HCT116 (cell line): ENCODE results near the gene TWSG1. TPM values are rescaled to one million over a fixed set of nuclear protein-coding genes. Genes with fewer than 3 reads are reported as not detected.

ENCODE experiments used
- ATAC-seq: fragments of 200-7000 bp; cut with Tn5 transposase; 2 replicates; pipeline ENCODE4 v1.9.1; 2020; ENCODE audit warnings: mild to moderate bottlenecking, moderate library complexity
- BruUV-seq: library from RNA; stranded (reverse); fragments of 400-500 nt; replicated peaks from 2 replicates; lab custom pipeline; 2021; lab: Mats Ljungman, UMichigan
- CTCF ChIA-PET: fragments of 300-600 bp; sonication (Branson Sonifier 250); formaldehyde crosslinking; loops from one replicate; lab custom pipeline; 2021; ENCODE audit warnings: antibody characterized with exemption; lab: Charles Lee
- POLR2A ChIA-PET: fragments of 300-600, 350-600 bp; sonication (Branson Sonifier 250); formaldehyde crosslinking; loops from one replicate; lab custom pipeline; 2021; ENCODE audit warnings: antibody characterized with exemption; lab: Charles Lee
- RAD21 ChIA-PET, 2 experiments: fragments of 300-600 bp; sonication (Branson Sonifier 250); formaldehyde crosslinking; loops; one replicate each; lab custom pipeline; 2023; ENCODE audit warnings: low total read pairs in 2 of 2; ENCODE audit not compliant: uncharacterized antibody in 2 of 2, unreplicated experiment in 2 of 2, low non-redundant PET in 1 of 2; lab: Charles Lee
- DNase-seq: peaks from one replicate; pipeline ENCODE4 v3.0.0-alpha.2; 2010; ENCODE audit warnings: low read depth, low spot score
- H2AFZ ChIP-seq: fragments of 200-600 bp; shearing (Covaris generic), sonication (generic); 2 replicates; pipeline ENCODE4 v1.6.1; 2017; ENCODE audit warnings: low read depth, mixed run types, mixed read lengths, antibody characterized with exemption, low read length; ENCODE audit not compliant: poor library complexity, severe bottlenecking
- H3K27ac ChIP-seq: 2 replicates; pipeline ENCODE4 v1.5.1; 2012; ENCODE audit warnings: low read depth, low read length
- H3K27me3 ChIP-seq: fragments of 200-600 bp; sonication (generic); 2 replicates; pipeline ENCODE4 v1.6.1; 2016; ENCODE audit warnings: mixed run types, low read length, mixed read lengths; ENCODE audit not compliant: insufficient read depth
- H3K36me3 ChIP-seq, 2 experiments: fragments of 200-500 bp in 1 of 2; fragments of 200-600 bp in 1 of 2; sonication (Bioruptor generic) in 1 of 2; sonication (generic) in 1 of 2; 2 replicates each; pipeline versions ENCODE4 v1.5.1 to v1.6.1; 2014 to 2016; ENCODE audit warnings: low read length in 2 of 2, inconsistent platforms in 1 of 2, mixed read lengths in 1 of 2, mixed run types in 1 of 2; ENCODE audit not compliant: insufficient read depth in 2 of 2, control insufficient read depth in 1 of 2
- H3K4me1 ChIP-seq, 2 experiments: fragments of 200-600 bp in 1 of 2; sonication (generic) in 1 of 2; 2 replicates each; pipeline versions ENCODE4 v1.5.1 to v1.6.1; 2012 to 2017; ENCODE audit warnings: low read length in 2 of 2, inconsistent platforms in 1 of 2, mild to moderate bottlenecking in 1 of 2, mixed read lengths in 1 of 2, mixed run types in 1 of 2, moderate library complexity in 1 of 2; ENCODE audit not compliant: insufficient read depth in 2 of 2, control insufficient read depth in 1 of 2
- H3K4me2 ChIP-seq: fragments of 200-600 bp; sonication (generic); 2 replicates; pipeline ENCODE4 v1.6.1; 2017; ENCODE audit warnings: mixed run types, low read length, mixed read lengths
- H3K4me3 ChIP-seq, 2 experiments: fragments of 200-600 bp in 1 of 2; sonication (generic) in 1 of 2; replicated peaks in 1 of 2; 2 replicates each; pipeline ENCODE4 v1.5.1; 2011 to 2016; ENCODE audit warnings: low read length in 2 of 2, control low read depth in 1 of 2, low read depth in 1 of 2, mild to moderate bottlenecking in 1 of 2, mixed read lengths in 1 of 2, mixed run types in 1 of 2
- H3K79me2 ChIP-seq: fragments of 200-600 bp; sonication (generic); 2 replicates; pipeline ENCODE4 v1.6.1; 2017; ENCODE audit warnings: mild to moderate bottlenecking, mixed run types, low read length, moderate library complexity, mixed read lengths; ENCODE audit not compliant: insufficient read depth
- H3K9ac ChIP-seq: fragments of 200-600 bp; sonication (generic); 2 replicates; pipeline ENCODE4 v1.6.1; 2016; ENCODE audit warnings: low read length, mixed read lengths
- H3K9me2 ChIP-seq: fragments of 200-600 bp; sonication (generic), shearing (Covaris generic); 2 replicates; pipeline ENCODE4 v1.6.1; 2017; ENCODE audit warnings: mixed run types, mild to moderate bottlenecking, moderate library complexity; ENCODE audit not compliant: insufficient read depth
- H3K9me3 ChIP-seq, 2 experiments: fragments of 200-500 bp in 1 of 2; fragments of 200-600 bp in 1 of 2; sonication (Bioruptor generic) in 1 of 2; sonication (generic) in 1 of 2; 2 replicates each; pipeline ENCODE4 v1.6.1; 2014 to 2017; ENCODE audit warnings: low read length in 2 of 2, mixed read lengths in 2 of 2, inconsistent platforms in 1 of 2, low read depth in 1 of 2, mild to moderate bottlenecking in 1 of 2, mixed run types in 1 of 2, moderate library complexity in 1 of 2; ENCODE audit not compliant: control insufficient read depth in 1 of 2, insufficient read depth in 1 of 2
- H4K20me1 ChIP-seq: fragments of 200-600 bp; sonication (generic), shearing (Covaris generic); 2 replicates; pipeline ENCODE4 v1.6.1; 2017; ENCODE audit warnings: mixed run types, mild to moderate bottlenecking, moderate library complexity; ENCODE audit not compliant: insufficient read depth
- CEBPB ChIP-seq: IDR thresholded peaks from 2 replicates; pipeline ENCODE4 v1.6.1; 2012; ENCODE audit warnings: low read depth
- EGR1 ChIP-seq: IDR thresholded peaks from 2 replicates; pipeline ENCODE4 v1.6.1; 2012; ENCODE audit warnings: low read depth
- ELF1 ChIP-seq: IDR thresholded peaks from 2 replicates; pipeline ENCODE4 v1.6.1; 2012; ENCODE audit warnings: low read depth, borderline replicate concordance
- EZH2 ChIP-seq: fragments of 200-600 bp; sonication (generic); IDR thresholded peaks from 2 replicates; pipeline ENCODE4 v1.6.1; 2017; ENCODE audit warnings: antibody characterized with exemption, mixed run types
- EZH2phosphoT487 ChIP-seq: fragments of 200-600 bp; IDR thresholded peaks from 2 replicates; pipeline ENCODE4 v1.6.1; 2018; ENCODE audit warnings: antibody characterized with exemption, borderline replicate concordance
- FOSL1 ChIP-seq: IDR thresholded peaks from 2 replicates; pipeline ENCODE4 v1.6.1; 2012; ENCODE audit warnings: low read depth
- JUND ChIP-seq: IDR thresholded peaks from 2 replicates; pipeline ENCODE4 v1.6.1; 2012
- POLR2A ChIP-seq: IDR thresholded peaks from 2 replicates; pipeline ENCODE4 v1.7.0; 2011; ENCODE audit warnings: borderline replicate concordance; ENCODE audit not compliant: insufficient read depth, insufficient read length; ENCODE audit errors: extremely low read depth
- POLR2AphosphoS5 ChIP-seq: IDR thresholded peaks from 2 replicates; pipeline ENCODE4 v1.6.1; 2011; ENCODE audit warnings: mild to moderate bottlenecking, low read depth, low read length, moderate library complexity
- RAD21 ChIP-seq: IDR thresholded peaks from 2 replicates; pipeline ENCODE4 v1.6.1; 2012; ENCODE audit warnings: low read depth, mild to moderate bottlenecking
- SIN3A ChIP-seq: IDR thresholded peaks from 2 replicates; pipeline ENCODE4 v1.6.1; 2012; ENCODE audit warnings: low read depth
- SP1 ChIP-seq: IDR thresholded peaks from 2 replicates; pipeline ENCODE4 v1.6.1; 2012; ENCODE audit warnings: low read depth
- TCF7L2 ChIP-seq: IDR thresholded peaks from 2 replicates; pipeline ENCODE4 v1.7.0; 2011; ENCODE audit warnings: borderline replicate concordance, inconsistent platforms; ENCODE audit not compliant: insufficient read depth, insufficient read length; ENCODE audit errors: extremely low read depth
- YY1 ChIP-seq: IDR thresholded peaks from 2 replicates; pipeline ENCODE4 v1.6.1; 2011; ENCODE audit warnings: low read length, low read depth, moderate library complexity, mild to moderate bottlenecking; ENCODE audit not compliant: insufficient replicate concordance; ENCODE audit errors: extremely low read depth
- ZFX ChIP-seq: fragments of 450-650 bp; IDR thresholded peaks from 2 replicates; pipeline ENCODE4 v1.6.1; 2017
- ZNF274 ChIP-seq: fragments of 200-500 bp; sonication (Bioruptor generic); IDR thresholded peaks from 2 replicates; pipeline ENCODE4 v1.6.1; 2014; ENCODE audit warnings: mild to moderate bottlenecking, low read depth, low read length, inconsistent platforms
- intact Hi-C: fragments of 100-400 bp; cut with micrococcal nuclease; formaldehyde crosslinking; loops from 2 replicates; pipeline ENCODE4 v1.10.0; 2022
- total RNA-seq: library from RNA; stranded (reverse); gene quantifications from one replicate; pipeline ENCODE4 v1.2.1, GENCODE V29; 2021; ENCODE audit not compliant: unreplicated experiment
- TF ChIP-seq, protein P1 (sequence below): IDR thresholded peaks from 2 replicates; pipeline ENCODE4 v1.6.1; 2011; ENCODE audit warnings: mild to moderate bottlenecking, low read length, moderate library complexity; ENCODE audit not compliant: insufficient replicate concordance; ENCODE audit errors: extremely low read depth
- TF ChIP-seq, protein P2 (sequence below): IDR thresholded peaks from 2 replicates; pipeline ENCODE4 v1.6.1; 2012
- TF ChIP-seq, protein P3 (sequence below): IDR thresholded peaks from 2 replicates; pipeline ENCODE4 v1.6.1; 2012; ENCODE audit warnings: low read depth

Gene TWSG1
- total RNA-seq, 1 experiment from 2014 or later = 35.7 TPM

DNA sequence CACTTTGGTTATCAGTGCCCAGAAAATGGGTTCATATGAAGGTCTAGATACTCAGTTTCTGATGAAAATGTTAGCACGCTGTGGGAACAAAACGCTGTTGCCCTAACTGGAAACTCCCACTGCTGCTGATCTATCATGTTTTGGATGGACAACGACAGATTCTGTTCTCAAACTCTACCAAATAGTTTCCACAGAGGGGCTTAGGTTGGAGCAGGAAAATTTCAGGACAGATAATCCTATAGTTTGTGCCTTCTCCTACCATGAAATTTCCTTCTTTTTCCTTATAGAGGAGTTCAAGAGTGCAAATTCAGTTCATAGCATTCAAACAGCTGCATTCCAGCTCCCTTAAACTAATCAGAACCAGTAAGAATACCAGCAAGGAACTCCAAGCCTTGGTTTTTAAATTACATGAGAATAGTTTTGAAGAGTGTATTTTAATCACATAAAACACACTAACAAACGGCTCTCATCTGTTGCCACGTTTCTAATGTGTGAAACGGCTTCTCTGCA lies 82.0 kb downstream of the TWSG1 start:
- Histone ChIP-seq H3K4me2 (no peak overlapping the region), H3K9me3 (no peaks in the 10 kb centered on the region), H3K9ac (no peak overlapping the region), H3K27ac (no peak overlapping the region), H3K9me2 (no peaks in the 10 kb centered on the region), H3K27me3 (no peaks in the 10 kb centered on the region), H3K79me2 (no peaks in the 10 kb centered on the region), H2AFZ (no peak overlapping the region), H3K4me1 (0 out of 4 replicates have a peak, but pooled peaks cover 0 to 4% of the 10 kb centered on the region in 2 experiments), H4K20me1 (no peaks in the 10 kb centered on the region)
- ChIA-PET RAD21 (no interaction called here), POLR2A (no interaction called here)
- intact Hi-C loops = no loop called here
- no TSS peak for BruUV-seq
- ATAC-seq (no peak), DNase-seq (no peak)
- TF ChIP-seq, protein P1, sequence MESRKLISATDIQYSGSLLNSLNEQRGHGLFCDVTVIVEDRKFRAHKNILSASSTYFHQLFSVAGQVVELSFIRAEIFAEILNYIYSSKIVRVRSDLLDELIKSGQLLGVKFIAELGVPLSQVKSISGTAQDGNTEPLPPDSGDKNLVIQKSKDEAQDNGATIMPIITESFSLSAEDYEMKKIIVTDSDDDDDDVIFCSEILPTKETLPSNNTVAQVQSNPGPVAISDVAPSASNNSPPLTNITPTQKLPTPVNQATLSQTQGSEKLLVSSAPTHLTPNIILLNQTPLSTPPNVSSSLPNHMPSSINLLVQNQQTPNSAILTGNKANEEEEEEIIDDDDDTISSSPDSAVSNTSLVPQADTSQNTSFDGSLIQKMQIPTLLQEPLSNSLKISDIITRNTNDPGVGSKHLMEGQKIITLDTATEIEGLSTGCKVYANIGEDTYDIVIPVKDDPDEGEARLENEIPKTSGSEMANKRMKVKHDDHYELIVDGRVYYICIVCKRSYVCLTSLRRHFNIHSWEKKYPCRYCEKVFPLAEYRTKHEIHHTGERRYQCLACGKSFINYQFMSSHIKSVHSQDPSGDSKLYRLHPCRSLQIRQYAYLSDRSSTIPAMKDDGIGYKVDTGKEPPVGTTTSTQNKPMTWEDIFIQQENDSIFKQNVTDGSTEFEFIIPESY = no peak
- TF ChIP-seq POLR2AphosphoS5 (no peak), TCF7L2 (no peak), SP1 (no peak), EZH2phosphoT487 (no peak), SIN3A (no peak), POLR2A (no peak), CEBPB (no peak), ELF1 (no peak), FOSL1 (no peak), EGR1 (no peak), JUND (no peak), RAD21 (no peak), EZH2 (no peak), ZNF274 (no peak), YY1 (no peak), ZFX (no peak)
- TF ChIP-seq, protein P2, sequence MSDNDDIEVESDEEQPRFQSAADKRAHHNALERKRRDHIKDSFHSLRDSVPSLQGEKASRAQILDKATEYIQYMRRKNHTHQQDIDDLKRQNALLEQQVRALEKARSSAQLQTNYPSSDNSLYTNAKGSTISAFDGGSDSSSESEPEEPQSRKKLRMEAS = no peak
- TF ChIP-seq, protein P3, sequence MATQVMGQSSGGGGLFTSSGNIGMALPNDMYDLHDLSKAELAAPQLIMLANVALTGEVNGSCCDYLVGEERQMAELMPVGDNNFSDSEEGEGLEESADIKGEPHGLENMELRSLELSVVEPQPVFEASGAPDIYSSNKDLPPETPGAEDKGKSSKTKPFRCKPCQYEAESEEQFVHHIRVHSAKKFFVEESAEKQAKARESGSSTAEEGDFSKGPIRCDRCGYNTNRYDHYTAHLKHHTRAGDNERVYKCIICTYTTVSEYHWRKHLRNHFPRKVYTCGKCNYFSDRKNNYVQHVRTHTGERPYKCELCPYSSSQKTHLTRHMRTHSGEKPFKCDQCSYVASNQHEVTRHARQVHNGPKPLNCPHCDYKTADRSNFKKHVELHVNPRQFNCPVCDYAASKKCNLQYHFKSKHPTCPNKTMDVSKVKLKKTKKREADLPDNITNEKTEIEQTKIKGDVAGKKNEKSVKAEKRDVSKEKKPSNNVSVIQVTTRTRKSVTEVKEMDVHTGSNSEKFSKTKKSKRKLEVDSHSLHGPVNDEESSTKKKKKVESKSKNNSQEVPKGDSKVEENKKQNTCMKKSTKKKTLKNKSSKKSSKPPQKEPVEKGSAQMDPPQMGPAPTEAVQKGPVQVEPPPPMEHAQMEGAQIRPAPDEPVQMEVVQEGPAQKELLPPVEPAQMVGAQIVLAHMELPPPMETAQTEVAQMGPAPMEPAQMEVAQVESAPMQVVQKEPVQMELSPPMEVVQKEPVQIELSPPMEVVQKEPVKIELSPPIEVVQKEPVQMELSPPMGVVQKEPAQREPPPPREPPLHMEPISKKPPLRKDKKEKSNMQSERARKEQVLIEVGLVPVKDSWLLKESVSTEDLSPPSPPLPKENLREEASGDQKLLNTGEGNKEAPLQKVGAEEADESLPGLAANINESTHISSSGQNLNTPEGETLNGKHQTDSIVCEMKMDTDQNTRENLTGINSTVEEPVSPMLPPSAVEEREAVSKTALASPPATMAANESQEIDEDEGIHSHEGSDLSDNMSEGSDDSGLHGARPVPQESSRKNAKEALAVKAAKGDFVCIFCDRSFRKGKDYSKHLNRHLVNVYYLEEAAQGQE = no peak
- TF ChIP-seq, all 23 proteins: peak for 0
- no peak overlapping the region for H3K4me3 ChIP-seq
- no peaks in the 10 kb centered on the region for H3K36me3 ChIP-seq
- CTCF ChIA-PET = no interaction called here
